ENCODE data around the gene STK16. TPM values are rescaled to one million over a fixed set of nuclear protein-coding genes. Genes with fewer than 3 reads are reported as not detected.

The STK16 gene
- total and polyA plus RNA-seq, 4 donors, result 19.7 to 37.2 (median 24.7) TPM

GRCh38 chr2:219268294-219268693 lies 23.0 kb downstream of the STK16 start:
- H3K36me3 ChIP-seq (ENCODE audit: control insufficient read depth in 1 of 2, insufficient read depth in 2 of 2, low read length in 1 of 2), result no peaks in the 10 kb centered on the region
- no peaks in the 10 kb centered on the region for H3K4me1 ChIP-seq (ENCODE audit: control insufficient read depth in 1 of 2, insufficient read depth in 2 of 2, low read length in 2 of 2)
- H3K27ac ChIP-seq (ENCODE audit: low read depth in 1 of 2, low read length in 2 of 2), result no peak overlapping the region
- no peak overlapping the region for H3K4me3 ChIP-seq (ENCODE audit: low read length in 2 of 2)
- H3K27me3 ChIP-seq (ENCODE audit: control insufficient read depth in 1 of 2, insufficient read depth in 2 of 2, low read length in 1 of 2), result no peaks in the 10 kb centered on the region
- DNase-seq (peak in 1 of 2 donors; percentile 9), ATAC-seq (ENCODE audit: low FRiP score) (no peak)
- intact Hi-C loops (cut with DNase I), result no loop called here
- H3K9me3 ChIP-seq (ENCODE audit: control insufficient read depth, low read length), result no peaks in the 10 kb centered on the region
- 94 to 97% methylated on average over 2 of the region's 2 CpGs for WGBS, 2 donors

- ATAC-seq (ENCODE audit: low FRiP score) (no peak), DNase-seq (peak in 1 of 2 donors; percentile 38)
- Histone ChIP-seq H3K4me1 (ENCODE audit: control insufficient read depth in 1 of 2, insufficient read depth in 2 of 2, low read length in 2 of 2) (no peaks in the 10 kb centered on the region), H3K4me3 (ENCODE audit: low read length in 2 of 2) (no peak overlapping the region), H3K27ac (ENCODE audit: low read depth in 1 of 2, low read length in 2 of 2) (no peak overlapping the region), H3K36me3 (ENCODE audit: control insufficient read depth in 1 of 2, insufficient read depth in 2 of 2, low read length in 1 of 2) (no peaks in the 10 kb centered on the region), H3K9me3 (ENCODE audit: control insufficient read depth, low read length) (no peaks in the 10 kb centered on the region), H3K27me3 (ENCODE audit: control insufficient read depth in 1 of 2, insufficient read depth in 2 of 2, low read length in 1 of 2) (no peaks in the 10 kb centered on the region)
- intact Hi-C loops (cut with DNase I), result no loop called here
- 64 to 67% methylated on average over 8 of the region's 8 CpGs for WGBS, 2 donors
These were observed 24.2 kb downstream of the STK16 start for GRCh38 chr2:219269362-219270054.

GRCh38 chr2:219270055-219270372 lies 24.7 kb downstream of the STK16 start:
- Histone ChIP-seq H3K4me3 (ENCODE audit: low read length in 2 of 2) (no peak overlapping the region), H3K36me3 (ENCODE audit: control insufficient read depth in 1 of 2, insufficient read depth in 2 of 2, low read length in 1 of 2) (no peaks in the 10 kb centered on the region), H3K9me3 (ENCODE audit: control insufficient read depth, low read length) (no peaks in the 10 kb centered on the region), H3K4me1 (ENCODE audit: control insufficient read depth in 1 of 2, insufficient read depth in 2 of 2, low read length in 2 of 2) (no peaks in the 10 kb centered on the region), H3K27me3 (ENCODE audit: control insufficient read depth in 1 of 2, insufficient read depth in 2 of 2, low read length in 1 of 2) (no peaks in the 10 kb centered on the region), H3K27ac (ENCODE audit: low read depth in 1 of 2, low read length in 2 of 2) (no peak overlapping the region)
- DNase-seq, result no peak
- WGBS, 2 donors, result 91 to 94% methylated on average over 5 of the region's 5 CpGs
- intact Hi-C loops (cut with DNase I), result no loop called here
- no peak for ATAC-seq (ENCODE audit: low FRiP score)

DNA sequence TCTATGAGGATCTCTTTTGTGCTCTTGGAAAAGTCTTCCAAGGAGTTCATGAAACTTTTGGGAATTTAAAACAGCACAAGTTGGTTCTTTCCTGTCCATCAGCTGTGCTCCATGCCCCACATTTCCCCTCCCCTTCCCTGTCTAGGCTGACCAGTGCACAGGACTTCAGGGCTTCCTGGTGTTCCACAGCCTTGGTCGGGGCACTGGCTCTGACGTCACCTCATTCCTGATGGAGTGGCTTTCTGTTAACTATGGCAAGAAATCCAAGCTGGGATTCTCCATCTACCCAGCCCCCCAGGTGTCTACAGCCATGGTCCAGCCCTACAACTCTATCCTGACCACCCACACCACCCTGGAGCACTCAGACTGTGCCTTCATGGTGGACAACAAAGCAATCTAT lies 25.7 kb downstream of the STK16 start:
- no peaks in the 10 kb centered on the region for H3K9me3 ChIP-seq (ENCODE audit: control insufficient read depth, low read length)
- no peaks in the 10 kb centered on the region for H3K36me3 ChIP-seq (ENCODE audit: control insufficient read depth in 1 of 2, insufficient read depth in 2 of 2, low read length in 1 of 2)
- WGBS, 2 donors, result 74 to 88% methylated on average over 2 of the region's 2 CpGs
- ATAC-seq (ENCODE audit: low FRiP score), result no peak
- no peak overlapping the region for H3K27ac ChIP-seq (ENCODE audit: low read depth in 1 of 2, low read length in 2 of 2)
- intact Hi-C loops (cut with DNase I), result no loop called here
- H3K27me3 ChIP-seq (ENCODE audit: control insufficient read depth in 1 of 2, insufficient read depth in 2 of 2, low read length in 1 of 2), result no peaks in the 10 kb centered on the region
- DNase-seq, result no peak
- no peaks in the 10 kb centered on the region for H3K4me1 ChIP-seq (ENCODE audit: control insufficient read depth in 1 of 2, insufficient read depth in 2 of 2, low read length in 2 of 2)
- H3K4me3 ChIP-seq (ENCODE audit: low read length in 2 of 2), result no peak overlapping the region

GRCh38 chr2:219272356-219272755 lies 27.1 kb downstream of the STK16 start:
- Histone ChIP-seq H3K9me3 (ENCODE audit: control insufficient read depth, low read length) (no peaks in the 10 kb centered on the region), H3K27ac (ENCODE audit: low read depth in 1 of 2, low read length in 2 of 2) (no peak overlapping the region), H3K27me3 (ENCODE audit: control insufficient read depth in 1 of 2, insufficient read depth in 2 of 2, low read length in 1 of 2) (no peaks in the 10 kb centered on the region), H3K4me3 (ENCODE audit: low read length in 2 of 2) (no peak overlapping the region), H3K36me3 (ENCODE audit: control insufficient read depth in 1 of 2, insufficient read depth in 2 of 2, low read length in 1 of 2) (no peaks in the 10 kb centered on the region), H3K4me1 (ENCODE audit: control insufficient read depth in 1 of 2, insufficient read depth in 2 of 2, low read length in 2 of 2) (no peaks in the 10 kb centered on the region)
- ATAC-seq (ENCODE audit: low FRiP score) (no peak), DNase-seq (peak; percentile 0 to 50)
- WGBS, 2 donors, result 91 to 94% methylated on average over 4 of the region's 4 CpGs
- intact Hi-C loops (cut with DNase I), result loop anchor here in 1 of 2 donors (2.0 kb wide), 1 partner anchor 14 kb away; no protein-coding TSS in a partner anchor

GRCh38 chr2:219272995-219273394 lies 27.7 kb downstream of the STK16 start:
- WGBS, 2 donors, result 88 to 90% methylated on average over 2 of the region's 2 CpGs
- ATAC-seq (ENCODE audit: low FRiP score), result no peak
- intact Hi-C loops (cut with DNase I), result loop anchor here in 1 of 2 donors (2.0 kb wide), 1 partner anchor 14 kb away; no protein-coding TSS in a partner anchor
- Histone ChIP-seq H3K4me3 (ENCODE audit: low read length in 2 of 2) (no peak overlapping the region), H3K9me3 (ENCODE audit: control insufficient read depth, low read length) (no peaks in the 10 kb centered on the region), H3K27me3 (ENCODE audit: control insufficient read depth in 1 of 2, insufficient read depth in 2 of 2, low read length in 1 of 2) (no peaks in the 10 kb centered on the region), H3K27ac (ENCODE audit: low read depth in 1 of 2, low read length in 2 of 2) (no peak overlapping the region), H3K36me3 (ENCODE audit: control insufficient read depth in 1 of 2, insufficient read depth in 2 of 2, low read length in 1 of 2) (no peaks in the 10 kb centered on the region), H3K4me1 (ENCODE audit: control insufficient read depth in 1 of 2, insufficient read depth in 2 of 2, low read length in 2 of 2) (peaks cover 0 to 1% of the 10 kb centered on the region in 2 donors)
- peak in 1 of 2 donors; percentile 16 for DNase-seq

- H3K27me3 ChIP-seq (ENCODE audit: control insufficient read depth in 1 of 2, insufficient read depth in 2 of 2, low read length in 1 of 2), result no peaks in the 10 kb centered on the region
- intact Hi-C loops (cut with DNase I), result loop anchor here in 1 of 2 donors (2.0 kb wide), 1 partner anchor 15 kb away; no protein-coding TSS in a partner anchor
- no peak overlapping the region for H3K4me3 ChIP-seq (ENCODE audit: low read length in 2 of 2)
- H3K36me3 ChIP-seq (ENCODE audit: control insufficient read depth in 1 of 2, insufficient read depth in 2 of 2, low read length in 1 of 2), result no peaks in the 10 kb centered on the region
- ATAC-seq (ENCODE audit: low FRiP score), result no peak
- H3K4me1 ChIP-seq (ENCODE audit: control insufficient read depth in 1 of 2, insufficient read depth in 2 of 2, low read length in 2 of 2), result peaks cover 0 to 4% of the 10 kb centered on the region in 2 donors
- 21 to 26% methylated on average over 3 of the region's 3 CpGs for WGBS, 2 donors
- H3K9me3 ChIP-seq (ENCODE audit: control insufficient read depth, low read length), result no peaks in the 10 kb centered on the region
- peak overlapping the region; percentile 93 to 96 for H3K27ac ChIP-seq (ENCODE audit: low read depth in 1 of 2, low read length in 2 of 2)
- peak; percentile 61 to 78 for DNase-seq
These were observed 28.7 kb downstream of the STK16 start for GRCh38 chr2:219273937-219274336.

GRCh38 chr2:219274361-219274921 lies 29.2 kb downstream of the STK16 start:
- Histone ChIP-seq H3K27me3 (ENCODE audit: control insufficient read depth in 1 of 2, insufficient read depth in 2 of 2, low read length in 1 of 2) (no peaks in the 10 kb centered on the region), H3K9me3 (ENCODE audit: control insufficient read depth, low read length) (no peaks in the 10 kb centered on the region), H3K4me3 (ENCODE audit: low read length in 2 of 2) (no peak overlapping the region), H3K4me1 (ENCODE audit: control insufficient read depth in 1 of 2, insufficient read depth in 2 of 2, low read length in 2 of 2) (peaks cover 0 to 4% of the 10 kb centered on the region in 2 donors), H3K27ac (ENCODE audit: low read depth in 1 of 2, low read length in 2 of 2) (peak overlapping the region; percentile 93 to 96), H3K36me3 (ENCODE audit: control insufficient read depth in 1 of 2, insufficient read depth in 2 of 2, low read length in 1 of 2) (no peaks in the 10 kb centered on the region)
- intact Hi-C loops (cut with DNase I), result no loop called here
- DNase-seq (peak; percentile 65 to 78), ATAC-seq (ENCODE audit: low FRiP score) (no peak)
- whole genome bisulfite sequencing, 2 donors, result 8 to 15% methylated on average over 6 of the region's 6 CpGs
